HL-60 (cell line): ENCODE data around the gene CCT8.

Experiments
- GABPA ChIP-seq: IDR thresholded peaks from 2 replicates; pipeline ENCODE4 v1.6.1; 2012; ENCODE audit warnings: low read depth
- POLR2AphosphoS5 ChIP-seq: IDR thresholded peaks from 2 replicates; pipeline ENCODE4 v1.6.1; 2012; ENCODE audit warnings: low read depth
- REST ChIP-seq: IDR thresholded peaks from 2 replicates; pipeline ENCODE4 v1.6.1; 2012; ENCODE audit warnings: low read depth; ENCODE audit not compliant: insufficient replicate concordance
- TF ChIP-seq, protein P1 (sequence below): IDR thresholded peaks from one replicate; pipeline ENCODE4 v1.5.1; 2011; ENCODE audit warnings: low read length, control low read depth, inconsistent platforms; ENCODE audit not compliant: insufficient read depth

DNA sequence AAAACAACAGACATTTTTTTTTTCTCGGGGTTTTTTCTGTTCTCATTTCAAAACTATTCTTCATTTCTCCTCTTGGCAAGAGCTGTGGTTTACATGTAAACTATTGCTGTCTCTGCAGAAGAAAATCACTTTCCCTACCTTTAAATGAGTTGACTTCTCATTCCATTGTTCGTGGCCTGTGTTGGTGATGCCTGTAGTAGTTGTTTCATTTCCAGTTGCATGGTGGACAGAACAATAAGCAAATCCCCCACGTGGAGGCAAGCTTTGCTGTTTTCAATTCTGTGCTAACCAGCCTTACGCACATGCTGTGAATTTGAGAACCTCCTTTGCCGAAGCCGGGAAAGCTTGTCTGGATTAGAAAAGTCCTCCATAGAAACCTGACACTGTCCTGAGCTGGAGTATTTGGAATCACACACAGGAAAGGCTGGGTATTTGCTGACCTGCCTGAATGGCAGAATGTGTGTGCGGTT is 30.8 kb upstream of the CCT8 start:
- TF ChIP-seq, protein P1, sequence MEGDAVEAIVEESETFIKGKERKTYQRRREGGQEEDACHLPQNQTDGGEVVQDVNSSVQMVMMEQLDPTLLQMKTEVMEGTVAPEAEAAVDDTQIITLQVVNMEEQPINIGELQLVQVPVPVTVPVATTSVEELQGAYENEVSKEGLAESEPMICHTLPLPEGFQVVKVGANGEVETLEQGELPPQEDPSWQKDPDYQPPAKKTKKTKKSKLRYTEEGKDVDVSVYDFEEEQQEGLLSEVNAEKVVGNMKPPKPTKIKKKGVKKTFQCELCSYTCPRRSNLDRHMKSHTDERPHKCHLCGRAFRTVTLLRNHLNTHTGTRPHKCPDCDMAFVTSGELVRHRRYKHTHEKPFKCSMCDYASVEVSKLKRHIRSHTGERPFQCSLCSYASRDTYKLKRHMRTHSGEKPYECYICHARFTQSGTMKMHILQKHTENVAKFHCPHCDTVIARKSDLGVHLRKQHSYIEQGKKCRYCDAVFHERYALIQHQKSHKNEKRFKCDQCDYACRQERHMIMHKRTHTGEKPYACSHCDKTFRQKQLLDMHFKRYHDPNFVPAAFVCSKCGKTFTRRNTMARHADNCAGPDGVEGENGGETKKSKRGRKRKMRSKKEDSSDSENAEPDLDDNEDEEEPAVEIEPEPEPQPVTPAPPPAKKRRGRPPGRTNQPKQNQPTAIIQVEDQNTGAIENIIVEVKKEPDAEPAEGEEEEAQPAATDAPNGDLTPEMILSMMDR, result no peak
- TF ChIP-seq REST (no peak), GABPA (no peak), POLR2AphosphoS5 (no peak)
